Panc1 (cell line): ENCODE measurements around the gene TRAPPC14.

Source experiments
- CTCF ChIP-seq: fragments of 450-650 bp; IDR thresholded peaks from 2 replicates; pipeline ENCODE4 v1.5.1; 2017; ENCODE audit warnings: mild to moderate bottlenecking
- POLR2AphosphoS5 ChIP-seq: IDR thresholded peaks from 2 replicates; pipeline ENCODE4 v1.6.1; 2012; ENCODE audit warnings: mild to moderate bottlenecking, low read depth, low read length, moderate library complexity
- SIN3A ChIP-seq: IDR thresholded peaks from 2 replicates; pipeline ENCODE4 v1.6.1; 2012; ENCODE audit warnings: low read depth, mild to moderate bottlenecking, low read length, moderate library complexity, borderline replicate concordance; ENCODE audit not compliant: insufficient read depth

DNA sequence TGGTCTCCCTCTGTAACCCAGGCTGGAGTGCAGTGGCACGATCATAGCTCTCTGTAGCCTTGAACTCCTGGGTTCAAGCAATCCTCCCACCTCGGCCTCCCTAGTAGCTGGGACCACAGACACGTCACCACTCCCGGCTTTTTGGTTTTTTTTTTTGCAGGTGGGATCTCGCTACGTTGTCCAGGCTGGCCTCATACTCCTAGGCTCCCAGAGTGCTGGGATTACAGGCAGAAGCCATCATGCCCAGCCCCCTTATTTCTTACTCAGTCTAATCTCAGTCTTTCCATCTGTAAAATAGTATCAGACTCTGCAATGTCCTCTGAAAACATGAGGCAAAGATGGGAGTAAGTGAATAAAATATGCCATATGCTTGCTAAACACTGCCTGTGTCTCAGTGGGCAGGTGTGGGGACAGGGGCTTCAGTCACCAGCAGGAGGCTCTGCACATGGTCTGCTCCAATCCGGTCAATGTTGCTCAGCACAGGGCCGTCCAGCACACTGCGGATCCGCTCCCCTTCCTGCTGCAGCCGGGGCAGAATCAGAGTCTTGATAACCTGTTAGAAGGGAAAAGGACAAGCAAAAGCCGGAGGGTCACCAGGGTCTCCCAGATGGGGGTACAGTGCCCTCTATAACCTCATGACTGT lies 48.9 kb downstream of the TRAPPC14 start:
- TF ChIP-seq CTCF: no peak
- TF ChIP-seq POLR2AphosphoS5: no peak
- no peak for TF ChIP-seq SIN3A
